Mucosa of rectum (tissue), 2 donors: ENCODE results near the gene FNIP2.

Experiments
- H3K27ac ChIP-seq, 2 donors: one replicate each; pipeline ENCODE4 v1.7.0; 2013; ENCODE audit warnings: inconsistent platforms in 2 of 2, low read depth in 2 of 2, low read length in 2 of 2
- H3K27me3 ChIP-seq, 2 donors: one replicate each; pipeline ENCODE4 v1.7.0; 2013; ENCODE audit warnings: low read length in 2 of 2; ENCODE audit not compliant: control insufficient read depth in 2 of 2, insufficient read depth in 2 of 2
- H3K36me3 ChIP-seq, 2 donors: one replicate each; pipeline ENCODE4 v1.7.0; 2013; ENCODE audit warnings: low read length in 2 of 2; ENCODE audit not compliant: control insufficient read depth in 2 of 2, insufficient read depth in 2 of 2
- H3K4me1 ChIP-seq, 2 donors: one replicate each; pipeline ENCODE4 v1.7.0; 2013; ENCODE audit warnings: low read length in 2 of 2, mild to moderate bottlenecking in 1 of 2; ENCODE audit not compliant: control insufficient read depth in 2 of 2, insufficient read depth in 2 of 2
- H3K4me3 ChIP-seq, 2 donors: one replicate each; pipeline ENCODE4 v1.7.0; 2013; ENCODE audit warnings: low read length in 2 of 2
- H3K9ac ChIP-seq, 2 donors: one replicate each; pipeline ENCODE4 v1.7.0; 2013; ENCODE audit warnings: low read length in 2 of 2, low read depth in 1 of 2, mild to moderate bottlenecking in 1 of 2
- H3K9me3 ChIP-seq, 2 donors: one replicate each; pipeline ENCODE4 v1.7.0; 2013; ENCODE audit warnings: low read length in 2 of 2; ENCODE audit not compliant: control insufficient read depth in 2 of 2
- donor health status: healthy.
- donor health status: Normal muscosa, but diverticular disease.

Gene FNIP2

GRCh38 chr4:158768555-158769174, at the start of gene FNIP2:
Gene FNIP2, plus strand, starts transcription at chr4:158769026. Its CDS starts 187 bp downstream, at chr4:158769213.
- peak within 1 kb of the TSS; percentile 91 to 93 for H3K4me3 ChIP-seq
- H3K4me1 ChIP-seq: peaks cover 9 to 37% of the 10 kb centered on the region in 2 donors
- no peaks in the 10 kb centered on the region for H3K9me3 ChIP-seq
- no peaks in the 10 kb centered on the region for H3K36me3 ChIP-seq
- peak within 1 kb of the TSS; percentile 88 to 92 for H3K9ac ChIP-seq
- H3K27me3 ChIP-seq: no peaks in the 10 kb centered on the region
- peak within 1 kb of the TSS; percentile 77 to 87 for H3K27ac ChIP-seq

- no peak overlapping the region for H3K27ac ChIP-seq
- H3K9me3 ChIP-seq: no peaks in the 10 kb centered on the region
- H3K9ac ChIP-seq: no peak overlapping the region
- peaks cover 29 to 33% of the 10 kb centered on the region in 2 donors for H3K36me3 ChIP-seq
- no peaks in the 10 kb centered on the region for H3K27me3 ChIP-seq
- H3K4me1 ChIP-seq: peaks cover 6 to 7% of the 10 kb centered on the region in 2 donors
- peak overlapping the region in 1 of 2 donors; percentile 90 for H3K4me3 ChIP-seq
Measured at GRCh38 chr4:158721680-158722079, 47.1 kb upstream of the FNIP2 start.

GRCh38 chr4:158722291-158722916, 46.4 kb upstream of the FNIP2 start:
- Histone ChIP-seq H3K27ac (peak overlapping the region; percentile 89 to 92), H3K36me3 (peaks cover 29% of the 10 kb centered on the region in 2 donors), H3K27me3 (no peaks in the 10 kb centered on the region), H3K9me3 (no peaks in the 10 kb centered on the region), H3K4me3 (peak overlapping the region; percentile 90 to 98), H3K9ac (peak overlapping the region; percentile 87 to 89), H3K4me1 (peaks cover 6 to 7% of the 10 kb centered on the region in 2 donors)

GRCh38 chr4:158722917-158723793, 45.7 kb upstream of the FNIP2 start, which contains the start of gene PPID:
Gene PPID, minus strand, starts transcription at chr4:158723396. Its CDS starts 108 bp downstream, at chr4:158723288.
- Histone ChIP-seq H3K9me3 (no peaks in the 10 kb centered on the region), H3K4me1 (peaks cover 6 to 7% of the 10 kb centered on the region in 2 donors), H3K27ac (peak within 1 kb of the TSS; percentile 89 to 92), H3K4me3 (peak within 1 kb of the TSS; percentile 90 to 98), H3K27me3 (no peaks in the 10 kb centered on the region), H3K9ac (peak within 1 kb of the TSS; percentile 87 to 89), H3K36me3 (peaks cover 23% of the 10 kb centered on the region in 2 donors)

GRCh38 chr4:158724637-158725036, 44.2 kb upstream of the FNIP2 start:
- no peak overlapping the region for H3K27ac ChIP-seq
- H3K27me3 ChIP-seq: no peaks in the 10 kb centered on the region
- peaks cover 6 to 7% of the 10 kb centered on the region in 2 donors for H3K4me1 ChIP-seq
- H3K4me3 ChIP-seq: no peak overlapping the region
- no peaks in the 10 kb centered on the region for H3K9me3 ChIP-seq
- peaks cover 8 to 12% of the 10 kb centered on the region in 2 donors for H3K36me3 ChIP-seq
- H3K9ac ChIP-seq: no peak overlapping the region

- H3K4me3 ChIP-seq: no peak overlapping the region
Measured at GRCh38 chr4:158726633-158727032, 42.2 kb upstream of the FNIP2 start.

GRCh38 chr4:158728236-158728635, 40.6 kb upstream of the FNIP2 start:
- Histone ChIP-seq H3K36me3 (no peaks in the 10 kb centered on the region), H3K4me1 (no peaks in the 10 kb centered on the region), H3K4me3 (no peak overlapping the region), H3K27me3 (no peaks in the 10 kb centered on the region), H3K9ac (no peak overlapping the region), H3K27ac (no peak overlapping the region), H3K9me3 (no peaks in the 10 kb centered on the region)

More at GRCh38 chr4:158726633-158727032, 42.2 kb upstream of the FNIP2 start:
- no peak overlapping the region for H3K27ac ChIP-seq
- no peaks in the 10 kb centered on the region for H3K9me3 ChIP-seq
- H3K4me1 ChIP-seq: peaks cover 6 to 7% of the 10 kb centered on the region in 2 donors
- no peaks in the 10 kb centered on the region for H3K36me3 ChIP-seq
- no peak overlapping the region for H3K9ac ChIP-seq
- no peaks in the 10 kb centered on the region for H3K27me3 ChIP-seq

GRCh38 chr4:158729716-158730559, 38.9 kb upstream of the FNIP2 start:
- Histone ChIP-seq H3K4me3 (no peak overlapping the region), H3K9ac (no peak overlapping the region), H3K27ac (no peak overlapping the region), H3K9me3 (no peaks in the 10 kb centered on the region), H3K27me3 (no peaks in the 10 kb centered on the region), H3K4me1 (no peaks in the 10 kb centered on the region), H3K36me3 (no peaks in the 10 kb centered on the region)

GRCh38 chr4:158738866-158739265, 30.0 kb upstream of the FNIP2 start:
- no peaks in the 10 kb centered on the region for H3K4me1 ChIP-seq
- no peaks in the 10 kb centered on the region for H3K9me3 ChIP-seq

More at GRCh38 chr4:158738866-158739265, 30.0 kb upstream of the FNIP2 start:
- H3K36me3 ChIP-seq: no peaks in the 10 kb centered on the region
- H3K27ac ChIP-seq: no peak overlapping the region
- H3K4me3 ChIP-seq: no peak overlapping the region
- no peak overlapping the region for H3K9ac ChIP-seq
- no peaks in the 10 kb centered on the region for H3K27me3 ChIP-seq
